Stimulated activated CD4-positive, alpha-beta T cell treated with anti-CD3 and anti-CD28 coated beads, TNF-alpha, amount 100 ng/mL, for 4 hours (primary cell): ENCODE data around the gene ALS2CL.

ENCODE experiments used
- DNase-seq, 3 experiments: peaks; one replicate each; pipeline ENCODE4 v3.0.0-alpha.2; 2020; ENCODE audit warnings: low read depth in 3 of 3

Gene ALS2CL

DNA sequence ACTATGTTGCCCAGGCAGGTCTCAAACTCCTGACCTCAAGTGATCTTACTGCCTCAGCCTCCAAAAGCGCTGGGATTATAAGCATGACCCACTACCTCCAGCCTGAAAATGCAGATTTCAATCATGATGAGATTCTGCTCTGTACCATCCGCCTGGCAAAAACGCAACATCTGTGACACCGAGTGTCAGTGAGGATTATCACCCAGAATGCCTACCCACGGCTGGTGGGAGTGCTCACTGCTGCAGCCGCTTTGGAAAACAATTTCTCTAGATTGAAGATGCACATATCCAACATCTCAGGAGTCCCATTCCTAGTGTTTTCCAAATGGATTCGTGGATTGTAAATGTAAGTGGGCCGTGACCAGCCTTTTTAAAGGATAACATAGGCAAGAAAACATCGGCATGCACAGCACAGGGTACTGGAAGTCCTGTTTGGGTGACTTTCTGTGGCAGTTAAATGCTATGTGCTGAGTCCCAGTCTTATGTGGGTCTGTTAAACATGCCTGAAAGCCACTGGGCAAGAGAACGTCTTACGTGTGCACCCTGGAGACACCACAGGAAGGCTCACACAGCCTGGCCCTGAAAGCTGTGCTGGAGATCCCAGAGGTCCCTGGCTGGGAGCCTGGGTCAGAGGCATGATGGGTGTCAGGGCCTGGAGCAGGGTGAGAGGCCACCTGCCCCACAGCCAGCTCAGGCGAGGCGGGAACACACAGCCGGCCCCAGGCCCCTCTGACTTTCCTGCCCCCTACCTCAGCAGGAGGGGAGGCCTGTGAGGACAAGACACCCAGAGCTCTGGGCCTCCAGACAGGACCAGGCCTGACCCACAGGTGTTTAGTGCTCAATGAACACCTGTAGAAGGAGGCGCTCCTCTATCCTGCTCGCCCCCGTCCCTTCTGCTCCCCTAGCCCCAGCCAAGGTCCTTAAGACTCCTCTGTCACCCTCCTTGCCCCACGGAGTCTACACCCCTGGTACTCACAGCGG is 23.3 kb upstream of the ALS2CL start:
- DNase-seq, result no peak

DNA sequence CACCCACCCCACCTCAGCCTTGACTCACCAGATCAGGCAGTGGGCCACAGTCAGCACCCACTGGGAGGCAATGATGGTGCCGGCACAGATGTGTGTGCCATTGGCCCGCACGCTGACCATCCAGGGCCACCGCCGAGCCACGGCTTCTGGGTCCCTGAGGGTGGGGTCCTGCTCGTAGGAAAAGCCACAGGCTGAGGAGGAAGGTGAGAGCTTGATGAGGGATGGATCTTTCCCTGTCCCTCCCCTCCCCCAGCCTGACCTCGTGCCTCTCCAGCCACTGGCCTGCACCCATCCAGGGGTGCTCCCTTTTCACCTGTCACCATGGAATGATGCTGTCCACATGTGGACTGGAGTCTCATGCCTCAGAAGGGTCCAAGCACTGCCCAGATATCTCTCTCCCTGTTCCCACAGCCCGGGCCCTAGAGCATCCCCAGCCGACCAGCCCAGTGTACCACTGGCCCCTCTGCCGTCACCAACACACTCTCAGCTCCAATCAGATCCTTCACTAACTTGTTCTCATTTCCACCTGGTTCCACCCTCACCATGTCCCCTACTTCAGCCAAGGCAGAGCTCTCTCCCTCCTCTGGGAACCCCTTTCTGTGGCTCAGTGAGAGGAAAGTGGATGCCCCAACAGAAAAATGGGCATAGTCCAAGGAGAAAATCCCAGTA is 22.2 kb upstream of the ALS2CL start:
- DNase-seq, result no peak

DNA sequence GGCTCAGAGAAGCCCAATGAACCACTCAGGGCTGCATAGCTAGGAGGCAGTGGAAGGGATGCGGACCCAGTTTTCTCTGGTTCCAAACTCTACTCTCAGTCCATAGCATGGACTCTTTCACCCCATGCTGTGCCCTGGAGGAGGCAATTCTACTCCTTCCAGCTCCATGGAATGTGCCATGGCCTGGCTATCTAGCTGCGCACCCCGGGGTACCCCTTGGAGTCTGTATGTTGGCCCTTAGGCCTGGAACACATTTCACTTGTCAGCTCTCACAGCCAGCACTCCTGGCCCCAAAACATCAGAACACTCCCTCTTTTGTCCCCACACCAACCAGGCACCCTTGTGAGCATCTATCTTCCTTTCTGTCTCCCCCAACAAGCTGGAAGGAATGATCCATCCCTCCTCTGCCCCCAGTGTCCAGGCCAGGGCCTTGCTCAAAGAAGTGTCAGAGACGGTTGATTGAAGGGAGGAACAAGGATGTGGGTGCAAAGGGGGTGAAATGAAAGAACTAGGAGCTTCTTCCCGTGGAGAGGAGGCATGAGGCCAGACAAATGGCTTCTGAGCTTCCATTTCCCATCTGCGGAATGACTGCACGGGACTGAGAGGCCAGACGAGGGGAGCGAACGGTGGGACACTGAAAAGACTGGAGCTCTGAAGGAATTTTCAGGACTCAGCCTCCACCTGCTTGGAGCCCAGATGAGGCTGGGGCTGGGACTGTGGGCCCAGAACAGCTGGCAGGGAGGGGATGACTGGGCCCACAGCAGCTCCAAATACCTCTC is 21.4 kb upstream of the ALS2CL start:
- DNase-seq, result no peak

DNA sequence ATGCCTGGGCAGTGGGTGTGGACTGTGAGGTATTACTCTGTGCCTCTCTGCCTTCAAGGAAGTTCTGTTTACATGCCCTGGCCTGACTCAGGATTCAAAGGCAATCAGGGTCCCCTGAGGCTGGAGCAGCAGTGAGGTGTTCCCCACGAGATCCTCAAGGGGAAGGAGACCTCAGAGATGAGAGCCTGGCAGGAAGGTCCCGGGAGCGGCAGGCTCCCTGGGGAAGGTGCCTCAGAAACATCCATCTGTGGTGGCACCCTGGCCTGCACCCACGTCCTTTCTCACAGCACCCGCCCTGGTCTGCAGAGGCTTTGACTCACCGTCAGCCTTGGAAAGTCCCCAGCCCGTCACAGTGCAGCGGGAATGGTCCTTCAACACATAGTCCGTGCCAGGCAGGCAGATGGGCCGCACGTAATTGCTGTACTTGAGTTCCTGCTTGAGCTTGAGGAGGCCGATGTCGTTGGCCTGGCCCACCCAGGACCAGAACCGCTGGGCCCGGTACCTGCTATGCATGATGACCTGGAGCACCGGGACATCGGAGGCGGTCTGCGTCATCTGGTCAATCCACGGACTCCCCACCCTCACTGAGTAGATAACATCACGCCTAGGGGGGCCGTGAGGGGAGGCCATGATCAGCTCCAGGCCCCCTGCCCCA is 20.5 kb upstream of the ALS2CL start:
- DNase-seq, result no peak

DNA sequence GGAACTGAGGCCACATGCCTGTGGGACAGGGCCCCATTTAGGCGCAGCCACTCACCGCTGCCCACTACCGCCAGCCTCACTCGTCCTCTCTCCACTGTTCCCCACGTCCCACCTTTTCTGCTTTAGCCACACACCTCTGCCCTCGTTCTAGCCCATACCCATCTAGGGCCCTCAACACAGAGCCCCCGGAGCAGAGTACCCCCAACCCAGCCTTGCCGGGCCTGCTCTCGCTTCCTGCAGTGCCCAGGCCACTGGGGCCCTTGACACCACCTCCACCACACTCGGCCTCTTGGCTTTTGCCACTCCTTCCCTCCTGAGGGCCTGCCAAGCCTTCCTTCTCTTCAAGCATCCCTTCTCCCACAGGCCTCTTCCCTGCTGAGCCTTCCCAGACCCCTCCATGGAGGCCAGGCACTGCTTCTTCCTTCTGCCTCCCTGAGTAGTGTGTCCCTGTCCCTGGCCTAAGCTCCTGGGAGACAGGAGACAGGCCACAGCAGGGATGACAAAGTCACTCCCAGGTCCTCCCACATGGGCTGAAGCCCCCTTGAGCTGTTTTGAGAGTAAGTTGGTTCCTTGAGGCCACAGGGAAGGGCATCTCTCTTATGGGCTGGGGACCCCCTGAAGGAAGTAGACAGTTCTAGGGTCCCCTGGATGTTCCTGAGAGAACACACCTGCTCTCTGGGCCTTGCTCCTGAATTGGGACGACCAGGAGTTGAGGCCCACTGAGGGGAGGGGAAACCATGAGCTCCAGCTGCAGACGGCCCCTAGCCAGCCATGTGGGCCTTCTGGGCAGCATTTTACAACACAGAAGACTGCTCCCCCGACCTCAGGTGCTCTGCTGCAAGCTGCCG is 19.8 kb upstream of the ALS2CL start:
- DNase-seq, result no peak

DNA sequence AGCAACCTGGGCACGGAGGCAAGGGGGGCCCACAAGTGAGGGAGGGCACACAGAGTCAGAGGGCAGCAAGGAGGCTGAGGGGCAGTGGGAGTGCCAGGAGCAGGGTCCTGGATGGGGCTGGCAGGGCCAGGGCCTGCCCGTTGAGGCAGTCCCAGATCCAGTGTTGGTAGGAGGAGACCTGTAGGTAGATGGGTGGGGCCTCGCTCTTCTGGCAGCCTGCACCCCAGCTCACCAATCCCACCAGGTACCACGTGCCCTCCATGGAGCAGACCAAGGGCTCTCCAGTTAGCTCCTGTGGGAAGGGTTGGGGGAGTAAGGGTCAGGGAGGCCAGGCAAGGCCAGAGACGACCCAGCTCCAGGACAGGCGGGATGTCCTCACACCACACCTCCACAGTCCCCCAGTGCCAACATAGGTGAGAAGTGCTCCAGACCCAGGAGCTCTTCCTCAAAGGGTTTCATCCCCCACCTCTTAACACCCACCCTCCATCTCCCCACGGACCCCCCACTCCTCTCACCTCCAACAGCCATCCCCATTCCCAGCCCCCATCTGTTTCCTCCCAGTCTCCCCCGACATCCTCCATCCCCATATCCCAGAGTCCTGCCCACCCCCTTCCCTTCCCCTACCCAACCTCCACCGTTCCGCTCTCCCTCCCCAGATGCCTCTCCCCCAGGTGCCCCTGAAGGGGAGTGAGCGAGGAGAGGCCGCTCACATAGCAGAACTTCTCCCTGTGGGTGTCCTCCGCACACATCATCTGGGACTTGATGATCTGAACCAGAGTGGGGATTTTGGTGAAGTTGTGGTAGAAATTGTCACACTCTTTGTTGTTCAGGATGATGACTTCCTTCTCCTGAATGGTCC is 18.9 kb upstream of the ALS2CL start:
- no peak for DNase-seq

DNA sequence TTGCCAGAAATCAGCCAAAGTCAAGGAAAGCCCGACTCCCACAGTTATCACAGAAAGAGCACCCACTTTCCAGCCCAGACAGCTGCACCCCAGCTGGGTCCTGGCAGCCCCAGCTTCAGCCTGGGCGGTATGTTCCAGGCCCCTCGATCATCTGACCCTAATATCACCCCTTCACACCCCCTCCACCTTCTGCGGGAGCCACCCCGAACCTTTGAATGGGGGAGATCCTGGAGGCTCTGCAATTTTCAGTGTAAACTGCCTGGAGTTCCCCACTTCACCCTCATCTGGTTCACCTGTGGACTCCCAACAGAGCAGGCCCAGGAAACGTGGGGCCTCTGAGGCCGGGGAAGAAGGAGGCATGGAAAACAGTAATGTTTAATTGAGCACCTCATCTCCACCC is 18.3 kb upstream of the ALS2CL start:
- DNase-seq, result no peak

DNA sequence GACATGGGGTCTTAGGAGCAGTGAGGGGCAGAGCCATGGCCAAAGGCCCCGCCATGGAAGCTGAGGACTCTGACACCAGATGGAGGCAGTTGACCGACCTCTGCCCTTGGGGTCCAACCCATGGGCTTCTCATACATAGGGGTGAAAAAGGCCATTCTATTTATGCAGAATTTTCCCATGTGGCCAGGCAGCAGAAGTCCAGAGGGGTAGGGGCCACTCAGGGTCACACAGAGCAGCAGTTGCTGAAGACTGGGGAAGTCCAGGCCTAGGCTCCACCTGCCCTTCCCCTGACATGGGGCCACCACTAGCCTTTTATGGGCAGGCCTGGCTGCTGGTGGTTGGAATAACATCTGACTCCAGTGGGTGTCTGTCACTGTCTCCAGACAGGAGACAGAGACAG is 17.8 kb upstream of the ALS2CL start:
- no peak for DNase-seq

DNA sequence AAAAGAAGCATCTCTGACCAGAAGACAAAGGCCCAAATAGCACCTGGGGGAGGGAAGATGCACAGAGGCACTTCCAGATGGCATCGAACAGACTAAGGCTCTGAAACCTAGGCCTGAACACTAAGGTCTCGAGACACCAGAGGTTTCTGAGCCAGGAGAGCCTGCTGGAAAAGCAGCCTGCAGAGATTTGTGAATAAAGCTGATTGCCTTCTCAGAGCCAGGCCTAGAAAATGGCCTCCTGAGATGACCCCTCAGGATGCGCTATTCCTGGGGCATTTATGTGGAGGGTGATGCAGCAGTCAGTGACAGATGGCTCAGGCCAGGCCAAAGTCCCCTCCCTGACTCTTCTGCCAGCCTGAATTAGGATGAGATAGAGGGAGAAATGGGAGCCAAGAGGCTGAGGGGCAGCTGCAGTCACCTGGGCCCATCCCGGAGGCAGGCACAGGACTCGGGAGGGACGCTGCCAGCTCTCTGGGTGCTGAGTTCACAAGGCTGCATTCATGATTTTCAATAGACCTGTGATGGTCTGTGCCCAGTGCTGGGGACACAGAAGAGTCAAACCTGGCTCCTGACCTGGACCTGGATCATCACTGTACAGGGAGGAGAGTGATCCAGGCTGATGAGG is 17.3 kb upstream of the ALS2CL start:
- DNase-seq, result no peak

DNA sequence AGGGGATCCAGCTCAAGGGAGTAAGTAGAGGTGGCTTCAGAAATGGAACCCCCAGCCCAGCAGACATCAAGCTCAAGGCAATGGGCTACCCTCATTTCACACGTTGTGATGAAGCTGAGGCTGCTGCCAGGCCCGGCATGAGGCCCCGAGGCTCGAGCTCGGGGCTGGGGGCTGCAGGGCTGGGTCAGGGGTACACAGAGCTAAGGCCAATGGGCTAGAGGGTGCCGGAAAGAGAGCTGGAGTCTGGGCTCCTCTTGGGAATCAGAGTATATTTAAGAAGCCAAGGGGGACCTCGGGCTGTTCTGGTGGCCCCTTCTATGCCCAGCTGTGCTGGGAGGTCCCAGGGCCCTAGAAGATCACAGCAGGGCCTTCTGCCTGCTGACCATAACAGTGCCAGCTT is 16.8 kb upstream of the ALS2CL start:
- DNase-seq, result no peak

DNA sequence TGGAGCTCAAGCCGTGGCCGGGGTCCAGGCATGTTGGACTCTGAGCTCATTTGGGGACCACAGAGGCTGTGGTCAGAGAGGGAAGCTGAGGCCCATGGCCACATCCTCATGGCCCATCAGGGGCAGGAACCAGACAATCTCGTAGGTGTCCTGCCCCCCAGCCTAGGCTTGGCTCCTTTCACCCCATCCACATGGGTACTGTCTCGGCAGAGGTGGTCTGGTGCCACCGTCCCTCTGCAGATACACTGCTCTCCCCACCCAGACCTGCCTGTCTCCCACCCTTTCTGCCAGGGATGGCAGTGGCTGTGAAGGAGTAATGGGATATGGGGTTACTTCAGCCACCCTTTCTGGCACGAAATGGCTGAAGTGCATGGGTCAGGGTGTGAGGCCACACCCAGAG is 16.2 kb upstream of the ALS2CL start:
- no peak for DNase-seq

DNA sequence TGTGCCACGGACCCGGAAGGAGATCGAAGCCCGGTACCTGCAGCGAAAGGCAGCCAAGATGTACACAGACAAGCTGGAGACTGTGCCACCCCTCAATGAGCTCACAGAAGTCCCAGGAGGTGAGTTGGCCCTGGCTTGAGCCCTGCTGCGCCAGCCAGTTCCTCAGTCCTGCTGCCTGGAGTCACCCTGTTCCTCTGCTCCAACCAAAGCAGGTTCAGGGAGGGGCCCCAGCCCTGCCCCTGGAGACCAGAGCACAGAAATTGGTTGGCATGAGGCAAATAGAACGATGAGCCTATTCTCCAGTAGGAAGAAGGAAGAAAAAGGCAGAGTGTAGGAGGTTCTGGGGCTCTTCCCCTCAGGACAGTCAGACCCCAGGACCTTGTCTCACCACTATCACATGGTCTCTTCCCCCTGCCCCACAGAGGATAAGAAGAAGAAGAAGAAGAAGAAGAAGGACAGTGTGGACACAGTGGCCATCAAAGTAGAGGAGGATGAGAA is 15.7 kb upstream of the ALS2CL start:
- DNase-seq, result no peak

DNA sequence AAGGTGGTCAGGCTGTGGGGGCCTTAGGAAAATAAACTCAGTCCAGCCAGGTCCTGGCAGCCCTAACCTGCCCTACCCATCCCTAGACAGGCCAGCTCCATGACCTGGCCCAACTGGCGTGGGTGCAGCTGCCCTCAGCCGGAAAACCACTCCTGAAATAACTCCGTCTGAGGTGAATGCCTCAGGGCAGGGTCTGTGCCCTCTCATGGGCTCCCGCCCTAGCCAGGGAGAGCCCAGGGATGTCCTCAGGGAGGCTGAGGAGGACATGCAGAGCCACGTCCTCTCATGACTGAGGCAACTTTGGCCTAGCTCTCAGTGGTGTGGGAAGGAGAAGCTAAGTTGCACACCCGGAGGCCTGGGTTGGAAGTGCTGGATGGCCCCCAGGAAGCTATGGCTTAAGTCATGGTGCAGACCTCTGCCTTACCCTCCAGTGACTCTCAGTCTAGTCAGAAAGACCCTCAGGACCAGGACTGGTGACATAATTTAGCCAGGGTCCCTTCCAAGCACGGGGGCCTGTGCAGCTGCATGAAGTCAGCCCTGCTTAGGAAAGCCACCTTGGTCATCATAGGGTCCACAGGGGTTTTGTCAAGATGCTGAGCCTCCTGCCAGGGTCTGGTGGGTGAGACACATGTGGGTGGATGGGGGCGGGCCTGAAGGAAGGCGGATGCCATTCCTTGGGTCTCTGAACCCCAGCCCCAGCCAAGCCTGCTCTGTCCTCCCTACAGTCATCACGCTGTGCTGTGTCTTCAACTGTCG is 15.1 kb upstream of the ALS2CL start:
- DNase-seq, result no peak

DNA sequence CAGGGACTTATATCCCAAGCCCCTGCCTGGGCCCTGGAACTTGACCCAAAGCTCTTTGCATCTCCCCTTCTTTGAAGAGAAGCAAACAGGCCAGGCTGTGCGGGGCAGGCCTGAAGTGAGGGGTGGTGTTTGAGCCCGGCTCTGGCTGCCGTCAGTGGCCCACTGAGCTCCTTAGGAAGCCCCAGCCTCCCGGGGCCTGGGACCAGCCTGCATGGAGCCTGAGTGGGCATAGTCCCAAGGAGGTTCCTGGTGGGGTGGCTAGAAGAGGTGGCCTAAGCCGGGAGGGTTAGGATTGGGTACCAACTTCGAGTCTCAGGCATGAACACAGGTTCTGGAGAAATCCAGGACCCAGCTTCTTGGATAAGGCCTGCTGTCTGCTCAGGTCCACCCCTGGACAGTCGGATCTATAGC is 14.1 kb upstream of the ALS2CL start:
- no peak for DNase-seq

DNA sequence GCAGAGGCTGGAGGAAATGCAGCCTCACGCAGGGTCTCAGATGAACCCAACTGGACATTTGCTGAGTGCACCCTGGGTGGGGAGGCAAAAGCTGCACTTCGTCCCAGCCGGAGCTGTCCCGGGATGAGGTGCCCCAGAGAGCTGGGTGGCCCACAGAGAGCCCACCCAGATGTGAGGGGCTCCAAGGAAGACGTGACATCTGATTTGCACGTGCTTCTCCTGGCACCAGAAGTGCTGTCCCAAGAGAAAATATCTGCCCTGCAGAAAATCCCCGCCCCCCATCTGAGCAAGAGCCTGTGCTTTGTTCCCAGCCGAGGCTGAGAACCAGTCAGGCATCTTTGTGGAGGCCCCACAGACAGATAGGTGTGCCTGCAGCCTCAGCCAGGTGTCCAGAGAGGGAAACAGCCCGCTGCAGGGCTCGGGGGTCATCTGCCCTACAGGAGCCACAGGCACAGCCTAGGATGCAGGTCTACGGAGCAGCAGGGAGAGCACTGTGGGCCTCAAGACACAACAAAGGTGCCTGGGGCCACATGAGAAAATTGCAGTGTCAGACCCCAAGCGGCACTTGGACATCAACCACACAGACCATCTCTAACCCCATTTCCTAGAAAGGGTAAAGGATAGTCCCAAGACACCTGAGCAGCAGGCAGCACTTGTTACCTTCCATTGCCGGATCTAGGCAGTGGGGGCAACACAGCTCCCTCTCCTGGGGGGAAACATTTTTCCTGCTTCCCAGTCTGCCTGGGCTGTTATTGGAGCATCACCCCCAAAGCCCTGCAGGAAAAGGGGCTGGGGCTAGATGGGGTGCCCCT is 13.5 kb upstream of the ALS2CL start:
- no peak for DNase-seq

DNA sequence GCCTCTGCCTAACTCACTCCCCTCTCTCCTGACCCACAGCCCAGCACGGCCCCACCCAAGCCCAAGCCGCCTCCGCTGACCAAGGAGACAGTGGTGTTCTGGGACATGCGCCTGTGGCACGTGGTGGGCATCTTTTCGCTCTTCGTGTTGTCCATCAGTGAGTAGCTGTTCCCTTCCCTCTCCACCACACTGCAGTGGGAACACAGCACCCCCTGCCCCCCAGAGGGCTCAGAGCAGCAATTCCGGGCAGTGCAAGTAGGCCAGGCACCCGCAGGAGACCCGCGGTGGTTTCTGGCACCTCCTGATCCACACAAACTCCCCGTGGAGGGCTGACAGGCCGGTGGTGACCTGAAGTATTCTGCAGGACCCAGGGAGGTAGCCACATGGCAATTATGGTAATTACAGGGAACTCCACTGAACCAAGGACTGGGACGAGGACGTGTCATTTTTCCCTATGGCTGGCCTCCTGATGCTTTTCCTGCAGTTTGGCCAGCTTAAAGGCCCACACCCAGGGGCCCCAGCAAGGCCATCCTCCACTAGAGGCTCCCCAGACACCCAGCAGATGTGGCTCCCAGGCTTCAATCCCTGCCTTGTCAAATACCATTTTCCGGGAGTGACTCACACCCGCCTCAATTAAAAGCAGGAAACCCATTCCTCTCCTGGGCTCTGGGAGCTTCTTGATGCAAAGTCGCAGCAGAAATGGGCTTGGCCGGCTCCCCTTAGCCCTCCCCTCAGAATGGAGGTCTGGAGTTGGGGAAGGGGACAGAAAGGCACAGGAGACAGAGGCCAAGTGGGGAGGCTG is 12.5 kb upstream of the ALS2CL start:
- DNase-seq, result no peak

DNA sequence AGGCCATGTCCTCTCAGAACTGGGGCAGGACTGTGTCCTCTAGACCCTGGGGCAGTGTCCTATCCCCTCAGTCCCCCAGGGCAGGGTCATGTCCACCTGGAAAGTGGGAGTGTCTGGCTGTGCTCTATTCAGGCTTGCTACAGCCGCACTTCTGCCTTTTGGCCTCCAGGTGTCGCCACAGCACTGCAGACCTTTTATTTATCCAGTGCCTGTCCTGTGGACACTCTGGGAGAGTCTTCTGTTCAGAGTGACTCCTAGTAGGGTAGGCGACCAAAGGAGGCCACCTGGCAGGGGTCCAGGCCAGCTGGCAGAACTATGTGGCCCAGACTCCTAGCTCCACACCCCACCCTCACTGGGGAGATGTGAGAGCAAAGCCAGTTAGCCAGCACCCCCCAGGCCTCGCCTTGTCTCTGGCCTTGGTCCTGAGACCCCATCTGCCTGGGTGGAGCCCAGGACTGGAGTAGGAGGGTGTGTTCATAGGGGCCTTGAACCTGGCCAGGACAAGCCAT is 11.6 kb upstream of the ALS2CL start:
- DNase-seq, result peak in 2 of 3 experiments; percentile 44 to 49
